HepG2 (cell line): ENCODE measurements around the gene COQ10B. TPM values are rescaled to one million over a fixed set of nuclear protein-coding genes. Genes with fewer than 3 reads are reported as not detected.

Experiments used
- ATF7-NPFF ChIP-seq: sonication (generic); formaldehyde crosslinking; IDR thresholded peaks from 2 replicates; pipeline ENCODE4 v1.8.1; 2023; ENCODE audit warnings: mild to moderate bottlenecking, low read depth, missing genetic modification reagents, moderate library complexity
- GPN1 ChIP-seq: sonication (generic); formaldehyde crosslinking; IDR thresholded peaks from 2 replicates; pipeline ENCODE4 v1.5.1; 2020; ENCODE audit warnings: missing genetic modification reagents, borderline replicate concordance
- NAIF1 ChIP-seq: sonication (generic); formaldehyde crosslinking; IDR thresholded peaks from 2 replicates; pipeline ENCODE4 v1.5.0; 2020; ENCODE audit warnings: mild to moderate bottlenecking, missing genetic modification reagents, borderline replicate concordance
- POLR2A ChIP-seq, 2 experiments: IDR thresholded peaks; 2 replicates each; pipeline ENCODE4 v1.6.1; 2011; ENCODE audit warnings: low read depth in 2 of 2, low read length in 2 of 2, mild to moderate bottlenecking in 1 of 2, moderate library complexity in 1 of 2; ENCODE audit not compliant: insufficient read depth in 1 of 2
- SAP130 ChIP-seq: IDR thresholded peaks from 2 replicates; pipeline ENCODE4 v1.6.1; 2016; ENCODE audit warnings: low read depth
- TEAD3 ChIP-seq: optimal IDR thresholded peaks from 2 replicates; pipeline ENCODE3; 2016; ENCODE audit warnings: borderline replicate concordance
- ZBTB20 ChIP-seq: sonication (generic); formaldehyde crosslinking; IDR thresholded peaks from 2 replicates; pipeline ENCODE4 v1.8.1; 2023; ENCODE audit warnings: missing genetic modification reagents, low read depth, mild to moderate bottlenecking, borderline replicate concordance
- ZBTB42 ChIP-seq: sonication (generic); formaldehyde crosslinking; IDR thresholded peaks from 2 replicates; pipeline ENCODE4 v1.5.0; 2020; ENCODE audit warnings: mild to moderate bottlenecking, missing genetic modification reagents
- ZFP37 ChIP-seq: sonication (generic); formaldehyde crosslinking; IDR thresholded peaks from 2 replicates; pipeline ENCODE4 v1.4.0; 2020; ENCODE audit warnings: missing genetic modification reagents, borderline replicate concordance
- ZFP82 ChIP-seq: sonication (generic); formaldehyde crosslinking; IDR thresholded peaks from 2 replicates; pipeline ENCODE4 v1.5.1; 2020; ENCODE audit warnings: mild to moderate bottlenecking, missing genetic modification reagents, borderline replicate concordance
- ZNF17 ChIP-seq: sonication (generic); formaldehyde crosslinking; IDR thresholded peaks from 2 replicates; pipeline ENCODE4 v1.5.0; 2020; ENCODE audit warnings: mild to moderate bottlenecking, missing genetic modification reagents
- ZNF350 ChIP-seq: sonication (generic); formaldehyde crosslinking; IDR thresholded peaks from 2 replicates; pipeline ENCODE4 v1.4.0; 2020; ENCODE audit warnings: mild to moderate bottlenecking, low read depth, missing genetic modification reagents, borderline replicate concordance
- ZNF530 ChIP-seq: sonication (generic); formaldehyde crosslinking; IDR thresholded peaks from 2 replicates; pipeline ENCODE4 v1.5.0; 2020; ENCODE audit warnings: low read depth, mild to moderate bottlenecking, missing genetic modification reagents
- ZNF569 ChIP-seq: sonication (generic); formaldehyde crosslinking; IDR thresholded peaks from 2 replicates; pipeline ENCODE4 v1.5.0; 2020; ENCODE audit warnings: mild to moderate bottlenecking, missing genetic modification reagents, moderate library complexity, borderline replicate concordance
- ZNF615 ChIP-seq: sonication (generic); formaldehyde crosslinking; IDR thresholded peaks from 2 replicates; pipeline ENCODE4 v1.5.0; 2020; ENCODE audit warnings: mild to moderate bottlenecking, missing genetic modification reagents, borderline replicate concordance
- ZNF768 ChIP-seq: sonication (generic); formaldehyde crosslinking; IDR thresholded peaks from 2 replicates; pipeline ENCODE4 v1.4.0; 2020; ENCODE audit warnings: missing genetic modification reagents
- ZNF850 ChIP-seq: sonication (generic); formaldehyde crosslinking; conservative IDR thresholded peaks from 2 replicates; pipeline ENCODE4 v1.9.0; 2021; ENCODE audit warnings: mild to moderate bottlenecking, missing genetic modification reagents
- polyA plus RNA-seq, 8 experiments: library from polyadenylated mRNA; depleted of rRNA in 3 of 8; stranded (reverse) in 7 of 8; unstranded in 1 of 8; fragments of >200 nt; fragmentation: Illumina TruSeq in 4 of 8; extraction: Trizol in 4 of 8; gene quantifications; 2 replicates each; pipeline versions ENCODE4 v1.2.1 to v1.2.3, GENCODE V29; 2011 to 2016; ENCODE audit warnings: low read depth in 4 of 8, missing spikeins in 1 of 8, mixed read lengths in 1 of 8; ENCODE audit not compliant: insufficient read depth in 1 of 8
- total RNA-seq, 5 experiments: library from RNA; depleted of rRNA; stranded (reverse); fragments of >200 nt; fragmentation: Illumina TruSeq; extraction: Trizol; gene quantifications; 2 replicates each; pipeline ENCODE4 v1.2.3, GENCODE V29; 2016; ENCODE audit warnings: low read depth in 1 of 5
- TF ChIP-seq, protein P1 (sequence below): sonication (generic); formaldehyde crosslinking; IDR thresholded peaks from 2 replicates; pipeline ENCODE4 v1.4.0; 2020; ENCODE audit warnings: missing genetic modification reagents
- TF ChIP-seq, protein P2 (sequence below): sonication (generic); formaldehyde crosslinking; IDR thresholded peaks from one replicate; pipeline ENCODE4 v1.5.1; 2020; ENCODE audit warnings: mild to moderate bottlenecking, missing genetic modification reagents; ENCODE audit errors: not compliant biosample characterization
- TF ChIP-seq, protein P3 (sequence below): sonication (generic); formaldehyde crosslinking; IDR thresholded peaks from 2 replicates; pipeline ENCODE4 v1.4.0; 2020; ENCODE audit warnings: missing genetic modification reagents; ENCODE audit errors: not compliant biosample characterization

Gene COQ10B
- total and polyA plus RNA-seq, 2 of the 13 experiments (the other 11 are each of a cell fraction or from before 2014, with no cell fraction given) = 4.6 to 34.9 TPM

DNA sequence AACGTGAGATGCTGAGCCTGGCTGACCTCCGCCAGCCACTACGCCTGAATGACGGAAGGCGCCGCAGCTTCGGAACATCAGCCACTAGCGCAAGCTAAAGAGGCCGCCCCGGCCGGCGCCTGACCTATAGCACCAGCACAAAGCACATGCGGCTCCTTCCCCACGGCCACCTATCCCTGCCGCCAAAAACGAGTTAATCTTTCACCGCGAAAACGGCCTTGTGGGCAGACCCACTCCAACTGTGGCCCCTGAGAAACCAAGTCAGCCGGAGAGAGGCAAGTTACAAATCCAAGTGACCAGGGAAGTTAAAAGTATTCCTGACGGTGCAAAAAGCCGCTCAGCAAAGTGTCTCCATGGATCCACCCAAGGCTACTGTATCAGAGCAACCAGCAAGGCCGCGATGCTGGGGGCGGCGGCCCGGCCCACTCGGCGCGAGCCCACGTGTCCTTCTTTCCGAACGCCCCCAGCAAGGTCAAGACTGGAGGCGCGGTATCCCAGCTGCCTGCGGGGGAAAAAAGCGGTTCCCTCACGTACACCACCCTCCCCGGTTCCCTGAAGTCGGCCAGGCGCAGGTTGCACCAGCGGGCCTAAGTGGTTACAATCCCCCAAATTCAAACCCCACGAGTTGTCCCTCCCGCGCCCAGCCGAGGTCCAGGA is 45.7 kb downstream of the COQ10B start (continued):
- TF ChIP-seq, protein P1, sequence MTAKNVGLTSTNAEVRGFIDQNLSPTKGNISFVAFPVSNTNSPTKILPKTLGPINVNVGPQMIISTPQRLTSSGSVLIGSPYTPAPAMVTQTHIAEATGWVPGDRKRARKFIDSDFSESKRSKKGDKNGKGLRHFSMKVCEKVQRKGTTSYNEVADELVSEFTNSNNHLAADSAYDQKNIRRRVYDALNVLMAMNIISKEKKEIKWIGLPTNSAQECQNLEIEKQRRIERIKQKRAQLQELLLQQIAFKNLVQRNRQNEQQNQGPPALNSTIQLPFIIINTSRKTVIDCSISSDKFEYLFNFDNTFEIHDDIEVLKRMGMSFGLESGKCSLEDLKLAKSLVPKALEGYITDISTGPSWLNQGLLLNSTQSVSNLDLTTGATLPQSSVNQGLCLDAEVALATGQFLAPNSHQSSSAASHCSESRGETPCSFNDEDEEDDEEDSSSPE (CRISPR knock-in tag) = no peak
- TF ChIP-seq ZNF615 (CRISPR knock-in tag) (peak; percentile 95; the same call in 1 of the 2 replicates), ZNF569 (CRISPR knock-in tag) (no peak), ZBTB20 (CRISPR knock-in tag) (peak; percentile 56; the same call in 1 of the 2 replicates), ZNF768 (CRISPR knock-in tag) (0 out of 2 replicates have a peak, but pooled peaks have one; percentile 43), SAP130 (CRISPR knock-in tag) (peak; percentile 55), ZNF350 (no peak), NAIF1 (CRISPR knock-in tag) (peak; percentile 83; the same call in 1 of the 2 replicates), ZFP37 (CRISPR knock-in tag) (peak; percentile 58; the same call in 1 of the 2 replicates), ZNF530 (CRISPR knock-in tag) (0 out of 2 replicates have a peak, but pooled peaks have one; percentile 4), GPN1 (CRISPR knock-in tag) (no peak), POLR2A (IDR thresholded peaks at IDR 0.05; ENCODE audit: insufficient read depth in 1 of 2, low read depth in 2 of 2, low read length in 2 of 2) (peak; percentile 22 to 76; a peak in 2 of 4 replicates), ZBTB42 (CRISPR knock-in tag) (no peak), ZFP82 (CRISPR knock-in tag) (no peak), TEAD3 (no peak), ZNF17 (CRISPR knock-in tag) (0 out of 2 replicates have a peak, but pooled peaks have one; percentile 10), ZNF850 (CRISPR knock-in tag) (no peak), ATF7-NPFF (no peak)
- TF ChIP-seq, protein P2, sequence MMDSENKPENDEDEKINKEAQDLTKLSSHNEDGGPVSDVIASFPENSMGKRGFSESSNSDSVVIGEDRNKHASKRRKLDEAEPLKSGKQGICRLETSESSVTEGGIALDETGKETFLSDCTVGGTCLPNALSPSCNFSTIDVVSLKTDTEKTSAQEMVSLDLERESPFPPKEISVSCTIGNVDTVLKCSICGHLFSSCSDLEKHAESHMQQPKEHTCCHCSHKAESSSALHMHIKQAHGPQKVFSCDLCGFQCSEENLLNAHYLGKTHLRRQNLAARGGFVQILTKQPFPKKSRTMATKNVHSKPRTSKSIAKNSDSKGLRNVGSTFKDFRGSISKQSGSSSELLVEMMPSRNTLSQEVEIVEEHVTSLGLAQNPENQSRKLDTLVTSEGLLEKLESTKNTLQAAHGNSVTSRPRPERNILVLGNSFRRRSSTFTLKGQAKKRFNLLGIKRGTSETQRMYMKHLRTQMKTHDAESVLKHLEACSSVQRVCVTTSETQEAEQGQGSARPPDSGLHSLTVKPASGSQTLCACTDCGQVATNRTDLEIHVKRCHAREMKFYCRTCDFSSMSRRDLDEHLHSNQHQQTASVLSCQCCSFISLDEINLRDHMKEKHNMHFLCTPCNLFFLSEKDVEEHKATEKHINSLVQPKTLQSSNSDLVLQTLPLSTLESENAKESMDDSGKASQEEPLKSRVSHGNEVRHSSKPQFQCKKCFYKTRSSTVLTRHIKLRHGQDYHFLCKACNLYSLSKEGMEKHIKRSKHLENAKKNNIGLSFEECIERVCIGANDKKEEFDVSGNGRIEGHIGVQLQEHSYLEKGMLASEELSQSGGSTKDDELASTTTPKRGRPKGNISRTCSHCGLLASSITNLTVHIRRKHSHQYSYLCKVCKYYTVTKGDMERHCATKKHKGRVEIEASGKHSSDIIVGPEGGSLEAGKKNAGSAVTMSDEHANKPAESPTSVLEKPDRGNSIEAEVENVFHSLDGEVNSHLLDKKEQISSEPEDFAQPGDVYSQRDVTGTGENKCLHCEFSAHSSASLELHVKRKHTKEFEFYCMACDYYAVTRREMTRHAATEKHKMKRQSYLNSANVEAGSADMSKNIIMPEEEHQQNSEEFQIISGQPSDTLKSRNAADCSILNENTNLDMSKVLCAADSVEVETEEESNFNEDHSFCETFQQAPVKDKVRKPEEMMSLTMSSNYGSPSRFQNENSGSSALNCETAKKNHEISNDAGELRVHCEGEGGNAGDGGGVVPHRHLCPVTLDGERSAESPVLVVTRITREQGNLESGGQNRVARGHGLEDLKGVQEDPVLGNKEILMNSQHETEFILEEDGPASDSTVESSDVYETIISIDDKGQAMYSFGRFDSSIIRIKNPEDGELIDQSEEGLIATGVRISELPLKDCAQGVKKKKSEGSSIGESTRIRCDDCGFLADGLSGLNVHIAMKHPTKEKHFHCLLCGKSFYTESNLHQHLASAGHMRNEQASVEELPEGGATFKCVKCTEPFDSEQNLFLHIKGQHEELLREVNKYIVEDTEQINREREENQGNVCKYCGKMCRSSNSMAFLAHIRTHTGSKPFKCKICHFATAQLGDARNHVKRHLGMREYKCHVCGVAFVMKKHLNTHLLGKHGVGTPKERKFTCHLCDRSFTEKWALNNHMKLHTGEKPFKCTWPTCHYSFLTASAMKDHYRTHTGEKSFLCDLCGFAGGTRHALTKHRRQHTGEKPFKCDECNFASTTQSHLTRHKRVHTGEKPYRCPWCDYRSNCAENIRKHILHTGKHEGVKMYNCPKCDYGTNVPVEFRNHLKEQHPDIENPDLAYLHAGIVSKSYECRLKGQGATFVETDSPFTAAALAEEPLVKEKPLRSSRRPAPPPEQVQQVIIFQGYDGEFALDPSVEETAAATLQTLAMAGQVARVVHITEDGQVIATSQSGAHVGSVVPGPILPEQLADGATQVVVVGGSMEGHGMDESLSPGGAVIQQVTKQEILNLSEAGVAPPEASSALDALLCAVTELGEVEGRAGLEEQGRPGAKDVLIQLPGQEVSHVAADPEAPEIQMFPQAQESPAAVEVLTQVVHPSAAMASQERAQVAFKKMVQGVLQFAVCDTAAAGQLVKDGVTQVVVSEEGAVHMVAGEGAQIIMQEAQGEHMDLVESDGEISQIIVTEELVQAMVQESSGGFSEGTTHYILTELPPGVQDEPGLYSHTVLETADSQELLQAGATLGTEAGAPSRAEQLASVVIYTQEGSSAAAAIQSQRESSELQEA (CRISPR knock-in tag) = no peak
- TF ChIP-seq, protein P3, sequence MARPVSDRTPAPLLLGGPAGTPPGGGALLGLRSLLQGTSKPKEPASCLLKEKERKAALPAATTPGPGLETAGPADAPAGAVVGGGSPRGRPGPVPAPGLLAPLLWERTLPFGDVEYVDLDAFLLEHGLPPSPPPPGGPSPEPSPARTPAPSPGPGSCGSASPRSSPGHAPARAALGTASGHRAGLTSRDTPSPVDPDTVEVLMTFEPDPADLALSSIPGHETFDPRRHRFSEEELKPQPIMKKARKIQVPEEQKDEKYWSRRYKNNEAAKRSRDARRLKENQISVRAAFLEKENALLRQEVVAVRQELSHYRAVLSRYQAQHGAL (CRISPR knock-in tag) = no peak
